ENCODE measurements around the gene PRAMEF11.

DNA sequence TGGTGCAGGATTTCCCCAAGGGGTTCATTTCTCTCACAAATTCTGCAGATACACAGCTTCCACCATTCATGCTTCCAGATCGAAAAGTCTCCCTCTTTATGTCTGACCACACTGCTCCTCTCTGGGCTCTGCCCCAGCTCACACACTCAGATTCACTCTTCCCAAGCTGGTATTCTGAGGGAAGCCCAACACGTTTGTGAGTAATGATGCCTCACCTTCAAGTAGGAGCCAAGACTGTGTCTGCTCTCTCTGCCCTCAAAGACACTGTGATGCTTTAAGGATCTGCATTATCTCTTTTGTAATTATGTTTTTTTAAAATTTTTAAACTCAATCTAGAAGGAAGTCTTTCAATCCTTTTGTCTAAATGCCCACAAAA lies 19.8 kb downstream of the PRAMEF11 start:
- TF ChIP-seq, protein P1, sequence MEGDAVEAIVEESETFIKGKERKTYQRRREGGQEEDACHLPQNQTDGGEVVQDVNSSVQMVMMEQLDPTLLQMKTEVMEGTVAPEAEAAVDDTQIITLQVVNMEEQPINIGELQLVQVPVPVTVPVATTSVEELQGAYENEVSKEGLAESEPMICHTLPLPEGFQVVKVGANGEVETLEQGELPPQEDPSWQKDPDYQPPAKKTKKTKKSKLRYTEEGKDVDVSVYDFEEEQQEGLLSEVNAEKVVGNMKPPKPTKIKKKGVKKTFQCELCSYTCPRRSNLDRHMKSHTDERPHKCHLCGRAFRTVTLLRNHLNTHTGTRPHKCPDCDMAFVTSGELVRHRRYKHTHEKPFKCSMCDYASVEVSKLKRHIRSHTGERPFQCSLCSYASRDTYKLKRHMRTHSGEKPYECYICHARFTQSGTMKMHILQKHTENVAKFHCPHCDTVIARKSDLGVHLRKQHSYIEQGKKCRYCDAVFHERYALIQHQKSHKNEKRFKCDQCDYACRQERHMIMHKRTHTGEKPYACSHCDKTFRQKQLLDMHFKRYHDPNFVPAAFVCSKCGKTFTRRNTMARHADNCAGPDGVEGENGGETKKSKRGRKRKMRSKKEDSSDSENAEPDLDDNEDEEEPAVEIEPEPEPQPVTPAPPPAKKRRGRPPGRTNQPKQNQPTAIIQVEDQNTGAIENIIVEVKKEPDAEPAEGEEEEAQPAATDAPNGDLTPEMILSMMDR (IDR thresholded peaks at IDR 0.05; ENCODE audit: low read depth, low read length, poor library complexity, severe bottlenecking) = no peak
- no peak for TF ChIP-seq EZH2phosphoT487 (IDR thresholded peaks at IDR 0.05; ENCODE audit: borderline replicate concordance, low read length)

Data from DOHH2 (cell line).